GM21381 (cell line): ENCODE results near the gene KCNK15.

Experiments used
- ATAC-seq: cut with Tn5 transposase; IDR thresholded peaks from one replicate; pipeline ENCODE4 v1.9.1; 2021; ENCODE audit warnings: mild to moderate bottlenecking, moderate library complexity; ENCODE audit not compliant: unreplicated experiment

Gene KCNK15

DNA sequence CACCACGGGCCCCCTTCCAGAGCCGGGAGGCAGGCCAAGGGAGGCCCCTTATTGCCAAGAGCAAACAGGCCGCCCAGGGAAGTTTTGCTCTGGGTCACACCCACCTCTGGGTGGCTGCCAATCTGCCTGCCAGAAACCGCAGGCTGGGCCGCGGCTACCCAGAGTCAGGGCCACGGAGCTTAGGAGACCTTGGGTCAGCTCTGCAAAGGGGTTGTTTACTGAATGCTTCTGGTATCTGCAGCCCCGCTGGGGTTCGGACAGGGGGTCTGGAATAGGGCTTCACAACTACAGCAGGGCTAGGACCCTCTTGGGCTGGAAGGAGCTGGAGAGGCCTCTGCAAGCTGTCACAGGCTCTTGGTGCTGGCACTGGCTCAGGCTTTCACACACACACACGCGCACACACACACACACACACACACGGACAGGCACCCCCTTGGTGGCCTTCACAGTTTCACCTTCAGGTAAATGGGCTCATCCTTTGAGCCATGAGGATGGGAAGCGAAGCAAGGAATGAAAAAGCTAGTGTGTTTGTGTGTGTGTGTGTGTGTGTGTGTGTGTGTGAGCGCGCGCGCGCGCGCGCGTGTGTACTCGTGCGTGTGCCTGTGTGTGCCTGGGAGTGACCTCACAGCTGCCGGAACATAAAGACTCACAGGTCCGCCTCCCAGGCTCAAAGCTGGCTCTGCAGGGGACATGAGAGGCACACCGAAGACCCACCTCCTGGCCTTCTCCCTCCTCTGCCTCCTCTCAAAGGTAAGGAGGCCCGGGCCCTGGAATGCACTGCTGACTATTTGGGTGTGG is 30.8 kb upstream of the KCNK15 start, which contains the start of gene CCN5:
CCN5 (plus strand) TSS at position 669 of the 798 bp plus-strand sequence; CDS start at position 691, 22 bp downstream.
- no peak for ATAC-seq

DNA sequence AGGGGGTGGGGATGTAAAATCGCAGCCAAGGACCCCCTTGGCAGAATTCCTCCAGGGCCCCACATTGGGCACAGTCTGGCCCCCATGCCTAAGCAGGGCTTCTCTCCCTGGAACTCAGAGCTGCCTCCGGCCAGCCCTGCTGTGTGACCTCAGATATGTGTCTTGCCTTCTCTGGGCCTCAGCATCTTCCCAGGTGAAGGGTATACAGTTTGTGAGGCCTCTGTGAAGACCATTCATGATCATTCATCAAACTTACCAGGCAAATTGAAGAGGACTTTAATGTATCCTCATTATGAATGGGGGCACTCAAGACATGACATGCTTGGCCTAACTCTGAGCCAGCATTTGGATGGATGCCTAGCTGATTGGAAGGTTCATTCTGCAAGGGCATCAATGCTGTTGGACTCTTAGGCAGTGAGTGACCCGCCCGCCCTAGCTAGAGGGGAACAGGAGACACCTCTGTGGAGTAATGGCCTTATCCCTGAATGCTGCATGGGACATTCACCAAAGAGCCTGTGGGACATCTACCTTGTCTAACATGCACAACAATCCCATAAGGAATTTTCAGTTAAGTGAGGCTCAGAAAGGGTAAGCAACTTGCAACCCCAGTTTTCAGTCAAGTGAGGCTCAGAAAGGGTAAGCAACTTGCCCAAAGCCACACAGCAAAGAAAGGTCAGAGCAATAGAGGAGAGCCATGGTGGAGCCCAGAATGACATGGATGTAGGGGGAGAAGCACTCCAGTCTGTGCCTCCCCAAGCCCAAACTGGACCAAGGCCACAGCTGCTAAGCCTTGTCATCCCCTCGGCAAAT is 30.0 kb upstream of the KCNK15 start:
- no peak for ATAC-seq

DNA sequence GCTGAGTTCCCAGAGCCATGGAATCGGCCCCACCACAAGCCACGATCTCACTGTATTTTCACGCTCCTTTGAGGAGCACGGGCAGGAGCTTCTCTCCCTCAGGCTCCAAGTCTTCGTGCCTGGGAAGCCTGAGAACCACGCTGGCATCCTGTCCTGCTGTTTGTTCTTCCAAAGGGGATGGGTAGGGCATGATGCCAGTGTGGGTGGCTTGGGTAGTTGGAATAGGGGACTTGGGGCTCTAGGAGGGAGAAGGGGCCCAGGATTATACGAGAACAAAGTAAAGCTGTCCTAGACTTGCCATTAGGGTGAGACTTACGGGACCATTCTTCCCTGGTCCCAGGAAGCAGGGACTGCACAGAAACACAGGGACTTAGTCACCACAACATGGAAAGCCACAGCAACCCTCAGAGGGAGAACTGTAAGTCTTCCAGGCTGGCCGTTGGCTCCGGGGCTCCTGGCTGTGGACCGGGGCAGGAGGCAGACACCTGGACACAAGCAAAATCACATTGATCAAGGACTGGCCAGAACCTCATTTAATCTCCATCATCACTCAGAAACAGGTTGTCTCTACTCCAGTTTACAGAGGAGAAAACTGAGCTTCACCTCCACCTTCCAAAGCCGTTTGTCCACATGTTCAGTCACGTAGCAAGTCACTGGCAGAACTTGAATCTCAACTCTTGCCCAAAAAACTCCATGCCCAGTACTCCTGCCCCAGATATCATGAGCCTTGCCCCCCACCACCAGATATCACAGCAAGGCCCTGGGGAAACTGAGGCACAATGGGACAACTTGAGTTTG is 29.2 kb upstream of the KCNK15 start:
- no peak for ATAC-seq

DNA sequence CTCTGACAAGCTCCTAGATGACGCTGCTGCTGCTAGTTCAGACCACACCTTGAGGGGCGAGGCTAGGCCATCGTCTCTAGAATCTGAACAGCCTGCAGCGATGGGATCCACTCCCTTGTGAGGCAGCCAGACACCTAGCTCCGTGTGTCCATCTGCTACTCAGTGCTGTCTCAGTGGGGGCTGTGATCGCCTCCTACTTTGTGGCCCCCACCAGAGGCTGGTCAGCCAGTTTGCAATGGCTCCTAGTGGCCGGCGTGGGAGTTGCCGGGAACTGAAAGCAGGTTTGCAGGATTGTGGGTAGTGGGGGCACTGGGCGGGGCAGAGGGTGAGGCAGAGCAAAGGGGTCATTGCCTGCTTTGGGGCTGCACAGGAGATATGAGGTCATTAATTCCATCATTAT is 27.7 kb upstream of the KCNK15 start:
- no peak for ATAC-seq

DNA sequence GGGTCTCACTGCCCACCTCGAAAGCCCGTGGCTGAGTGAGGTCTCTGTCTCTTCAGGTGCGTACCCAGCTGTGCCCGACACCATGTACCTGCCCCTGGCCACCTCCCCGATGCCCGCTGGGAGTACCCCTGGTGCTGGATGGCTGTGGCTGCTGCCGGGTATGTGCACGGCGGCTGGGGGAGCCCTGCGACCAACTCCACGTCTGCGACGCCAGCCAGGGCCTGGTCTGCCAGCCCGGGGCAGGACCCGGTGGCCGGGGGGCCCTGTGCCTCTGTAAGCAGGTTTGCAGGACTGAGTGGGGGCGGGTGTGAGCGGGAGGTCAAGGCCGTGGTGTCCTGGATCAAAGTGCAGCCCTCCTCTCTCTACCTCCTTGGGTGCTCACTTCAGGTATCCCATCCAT is 25.8 kb upstream of the KCNK15 start:
- ATAC-seq: no peak

DNA sequence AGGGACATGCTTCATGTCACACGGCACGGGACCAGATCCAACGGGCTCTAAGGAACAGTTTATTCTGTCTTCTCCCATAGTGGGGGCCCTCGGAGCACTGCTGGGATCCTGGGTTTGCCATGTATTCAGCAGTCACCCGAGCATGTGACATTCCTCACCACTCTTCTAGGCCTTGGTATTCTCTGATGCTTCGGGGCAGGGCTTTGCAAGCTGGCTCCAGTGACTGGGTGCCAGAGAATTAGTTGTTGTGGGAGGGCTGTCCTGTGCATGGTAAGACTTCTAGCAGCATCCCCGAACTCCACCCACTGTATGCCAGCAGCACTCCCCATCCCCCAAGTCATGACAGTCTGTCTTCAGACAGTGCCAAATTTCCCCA is 25.1 kb upstream of the KCNK15 start:
- ATAC-seq: no peak

DNA sequence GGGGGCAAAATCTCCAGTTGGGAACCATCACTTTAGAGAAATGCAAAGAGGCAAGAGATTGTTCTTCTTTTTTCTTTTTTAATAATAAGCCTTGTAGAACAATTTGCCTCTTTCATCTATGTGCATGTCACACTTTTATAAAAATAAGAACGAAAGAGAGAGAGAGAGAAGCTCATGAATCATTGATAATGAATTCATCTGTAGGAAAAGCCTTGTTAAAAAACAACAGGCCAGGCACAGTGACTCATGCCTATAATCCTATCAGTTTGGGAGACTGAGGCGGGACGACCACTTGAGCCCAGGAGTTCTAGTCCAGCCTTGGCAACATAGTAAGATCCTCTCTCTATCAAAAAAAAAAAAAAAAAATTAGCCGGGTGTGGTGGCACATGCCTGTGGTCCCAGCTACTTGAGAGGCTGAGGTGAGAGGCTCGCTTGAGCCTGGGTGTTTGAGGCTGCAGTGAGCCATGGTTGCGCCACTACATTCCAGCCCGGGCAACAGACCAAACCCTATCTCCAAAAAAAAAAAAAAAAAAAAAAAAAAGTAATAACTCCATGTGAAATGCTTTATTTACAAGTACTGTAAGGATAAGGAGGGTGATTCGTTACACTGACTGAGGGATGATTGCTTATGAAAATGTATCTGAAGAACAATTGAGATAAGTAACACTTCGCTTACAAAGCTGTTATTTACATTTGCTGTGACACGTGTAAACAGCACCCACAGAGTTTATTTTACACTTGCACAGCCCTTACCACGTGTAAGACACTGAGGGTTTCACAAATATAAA is 24.5 kb upstream of the KCNK15 start:
- no peak for ATAC-seq

DNA sequence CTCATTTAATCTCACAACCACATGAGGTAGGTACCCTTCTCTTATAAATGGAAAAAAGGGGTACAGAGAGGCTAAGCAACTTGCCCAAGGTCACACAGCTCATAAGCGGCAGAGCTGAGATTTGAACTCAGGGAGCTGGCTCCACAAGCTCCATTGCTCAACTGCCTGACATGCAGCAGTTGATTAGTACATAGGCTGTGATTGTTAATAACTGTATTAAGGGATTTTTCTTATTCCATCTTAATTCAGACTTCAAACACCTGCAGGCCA is 23.9 kb upstream of the KCNK15 start:
- no peak for ATAC-seq

DNA sequence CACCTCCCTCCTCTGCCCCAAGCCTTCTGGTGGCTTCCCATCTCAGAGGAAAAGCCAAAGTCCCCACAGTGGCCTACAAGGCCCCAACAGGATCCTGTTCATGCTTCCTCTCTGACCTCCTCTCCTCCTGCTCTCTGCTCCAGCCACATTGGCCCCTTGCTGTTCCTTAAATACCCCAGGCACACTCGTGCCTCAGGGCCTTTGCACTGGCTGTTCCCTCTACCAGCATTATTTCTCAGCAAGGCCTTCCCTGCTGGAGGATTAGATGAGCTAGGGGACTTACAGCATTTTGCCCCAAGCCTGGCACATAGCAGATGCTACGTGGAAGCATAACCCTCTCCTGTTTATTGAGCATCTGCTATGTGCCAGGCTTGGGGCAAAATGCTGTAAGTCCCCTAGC is 22.7 kb upstream of the KCNK15 start:
- ATAC-seq: no peak

DNA sequence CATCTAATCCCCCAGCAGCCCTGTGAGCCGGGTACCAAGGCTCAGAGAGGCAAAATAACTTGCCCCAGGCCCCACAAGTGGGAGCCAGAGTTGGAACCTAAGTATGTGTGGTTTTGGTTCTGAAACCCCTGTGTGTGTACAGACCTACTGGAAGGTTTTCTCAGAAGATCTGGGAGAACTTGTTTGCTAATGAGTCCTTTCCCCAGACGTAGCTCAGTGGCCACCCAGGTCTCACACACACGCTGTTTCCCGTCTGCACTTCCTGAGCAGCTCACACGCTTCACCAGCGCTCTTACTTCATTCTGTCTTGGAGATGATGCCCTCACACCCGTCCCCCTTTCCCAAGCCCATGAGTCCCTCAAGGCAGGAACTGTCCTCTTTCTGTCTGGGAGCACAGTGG is 22.3 kb upstream of the KCNK15 start:
- ATAC-seq: no peak

DNA sequence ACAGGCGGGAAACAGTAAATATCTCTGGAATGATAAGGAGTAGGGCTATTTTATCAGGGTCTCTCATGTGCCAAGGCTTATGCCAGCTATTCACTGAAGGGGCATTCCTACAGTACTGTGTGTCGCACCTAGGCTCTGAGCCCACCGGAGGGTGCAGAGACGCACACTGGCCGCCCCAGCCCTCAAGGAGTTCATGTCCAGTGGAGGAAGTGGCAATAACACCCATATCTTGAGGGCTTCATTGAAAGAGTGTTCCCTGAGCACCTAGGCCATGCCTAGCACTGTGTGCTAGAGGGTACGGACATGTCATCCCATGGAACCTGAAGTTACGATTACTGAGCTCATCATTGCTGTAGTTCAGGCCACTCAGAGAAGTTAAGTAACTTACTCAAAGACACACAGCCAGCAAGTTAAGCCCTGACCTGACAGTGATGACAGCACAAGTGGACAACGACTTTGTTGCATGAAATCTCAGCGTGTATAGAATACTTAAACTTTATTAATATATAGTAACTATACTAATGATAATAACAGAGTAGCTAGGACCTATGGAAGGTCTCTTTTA is 21.8 kb upstream of the KCNK15 start:
- ATAC-seq: no peak

DNA sequence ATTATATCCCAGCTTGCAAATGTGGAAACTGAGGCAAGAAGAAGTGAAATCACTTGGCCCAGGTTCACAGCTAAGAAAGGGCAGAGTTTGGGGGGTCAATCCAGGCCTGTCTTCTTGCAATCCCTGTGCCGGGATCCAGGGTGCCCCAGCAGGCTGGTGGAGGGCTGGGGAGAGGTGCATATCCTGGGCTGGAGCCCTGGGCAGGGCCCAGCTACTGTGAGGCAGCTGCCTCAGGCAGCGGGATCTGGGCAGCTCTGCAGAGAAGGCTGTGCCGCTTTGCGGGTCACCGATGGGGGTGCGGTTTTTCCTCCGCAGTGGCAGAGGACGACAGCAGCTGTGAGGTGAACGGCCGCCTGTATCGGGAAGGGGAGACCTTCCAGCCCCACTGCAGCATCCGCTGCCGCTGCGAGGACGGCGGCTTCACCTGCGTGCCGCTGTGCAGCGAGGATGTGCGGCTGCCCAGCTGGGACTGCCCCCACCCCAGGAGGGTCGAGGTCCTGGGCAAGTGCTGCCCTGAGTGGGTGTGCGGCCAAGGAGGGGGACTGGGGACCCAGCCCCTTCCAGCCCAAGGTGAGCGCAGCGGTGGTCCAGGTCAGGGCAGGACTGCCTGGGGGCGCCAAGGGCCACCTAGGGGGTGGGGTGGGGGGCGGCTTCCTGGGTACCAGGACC is 21.1 kb upstream of the KCNK15 start:
- no peak for ATAC-seq

DNA sequence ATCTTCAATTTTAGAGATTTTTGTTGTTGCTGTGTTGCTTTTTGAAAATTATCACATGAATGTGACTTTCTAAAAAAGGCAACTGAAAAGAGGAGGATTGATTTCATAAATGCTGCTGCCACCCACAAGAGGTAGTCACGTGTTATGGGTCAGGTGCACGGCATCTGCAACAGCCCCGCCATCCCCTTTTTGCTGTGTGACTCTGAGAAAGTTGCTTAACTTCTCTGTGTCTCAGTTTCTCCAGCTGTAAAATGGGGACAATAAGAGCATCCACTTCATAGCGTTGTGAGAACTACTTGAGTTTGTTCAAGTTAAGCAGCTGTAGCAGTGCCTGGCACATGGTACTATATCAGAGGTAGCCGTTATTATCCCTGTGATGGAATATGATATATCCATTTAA is 19.8 kb upstream of the KCNK15 start:
- ATAC-seq: no peak

DNA sequence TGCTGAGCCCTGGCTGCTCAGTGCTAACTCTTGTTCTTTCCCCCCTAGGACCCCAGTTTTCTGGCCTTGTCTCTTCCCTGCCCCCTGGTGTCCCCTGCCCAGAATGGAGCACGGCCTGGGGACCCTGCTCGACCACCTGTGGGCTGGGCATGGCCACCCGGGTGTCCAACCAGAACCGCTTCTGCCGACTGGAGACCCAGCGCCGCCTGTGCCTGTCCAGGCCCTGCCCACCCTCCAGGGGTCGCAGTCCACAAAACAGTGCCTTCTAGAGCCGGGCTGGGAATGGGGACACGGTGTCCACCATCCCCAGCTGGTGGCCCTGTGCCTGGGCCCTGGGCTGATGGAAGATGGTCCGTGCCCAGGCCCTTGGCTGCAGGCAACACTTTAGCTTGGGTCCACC is 18.6 kb upstream of the KCNK15 start:
- ATAC-seq: no peak

DNA sequence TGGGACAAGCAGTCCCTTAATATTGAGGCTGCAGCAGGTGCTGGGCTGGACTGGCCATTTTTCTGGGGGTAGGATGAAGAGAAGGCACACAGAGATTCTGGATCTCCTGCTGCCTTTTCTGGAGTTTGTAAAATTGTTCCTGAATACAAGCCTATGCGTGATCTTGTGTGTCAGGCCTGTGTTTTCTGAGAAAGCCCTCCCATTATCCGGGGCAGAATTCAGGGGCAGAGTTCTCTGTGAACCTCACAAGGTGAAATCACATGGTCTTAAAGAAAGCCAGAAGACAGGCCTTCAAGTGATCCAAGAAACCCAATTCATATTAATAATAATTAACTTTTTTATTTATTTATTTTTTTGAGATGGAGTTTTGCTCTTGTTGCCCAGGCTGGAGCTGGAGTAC is 18.0 kb upstream of the KCNK15 start:
- ATAC-seq: no peak

DNA sequence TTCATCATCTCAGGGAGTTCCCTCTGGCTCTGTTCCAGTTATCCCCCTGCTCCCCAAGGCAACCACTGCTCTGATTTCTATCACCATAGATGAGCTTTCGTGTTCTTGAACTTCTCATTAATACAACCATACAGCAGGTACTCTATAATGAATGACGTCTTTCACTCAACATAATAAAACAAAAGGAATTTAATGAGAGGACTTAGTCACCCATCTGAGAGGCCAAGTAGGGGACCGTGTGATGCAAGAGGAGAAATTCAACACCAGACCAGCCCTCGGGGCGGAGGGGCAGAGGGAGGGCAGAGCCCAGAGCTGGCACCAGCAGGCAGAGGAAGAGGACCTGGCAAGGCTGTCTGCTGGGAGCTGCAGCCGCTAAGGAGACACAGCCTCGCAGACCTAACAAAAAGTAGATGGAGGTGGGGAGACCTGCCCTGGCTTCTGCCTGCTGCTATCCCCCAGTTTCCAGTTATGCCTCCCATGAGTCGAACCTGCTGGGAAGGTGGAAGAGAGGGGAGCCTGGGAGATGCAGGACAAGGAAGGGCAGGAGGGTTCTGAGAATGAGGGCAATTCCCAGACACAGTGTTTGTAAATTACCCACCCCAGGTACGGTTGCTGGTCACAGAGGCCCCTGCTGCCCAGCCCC is 16.7 kb upstream of the KCNK15 start:
- no peak for ATAC-seq

DNA sequence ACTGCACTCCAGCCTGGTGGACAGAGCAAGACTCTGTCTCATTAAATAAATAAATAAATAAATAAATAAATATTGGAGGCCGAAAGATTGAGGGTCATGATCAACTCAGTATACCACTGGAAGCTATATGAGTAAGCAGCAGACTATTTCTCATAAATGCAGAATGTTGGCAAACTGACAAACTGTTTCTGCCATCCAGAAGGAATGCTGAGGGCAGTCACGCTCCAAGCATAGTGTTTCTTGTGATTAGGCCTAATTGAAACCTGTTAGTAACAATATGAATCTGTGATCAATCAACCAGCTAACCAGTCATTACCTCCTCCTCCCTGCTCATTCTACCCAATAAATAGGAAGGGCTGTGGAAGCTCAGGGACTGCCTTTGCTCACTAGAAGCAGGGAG is 15.2 kb upstream of the KCNK15 start:
- no peak for ATAC-seq

DNA sequence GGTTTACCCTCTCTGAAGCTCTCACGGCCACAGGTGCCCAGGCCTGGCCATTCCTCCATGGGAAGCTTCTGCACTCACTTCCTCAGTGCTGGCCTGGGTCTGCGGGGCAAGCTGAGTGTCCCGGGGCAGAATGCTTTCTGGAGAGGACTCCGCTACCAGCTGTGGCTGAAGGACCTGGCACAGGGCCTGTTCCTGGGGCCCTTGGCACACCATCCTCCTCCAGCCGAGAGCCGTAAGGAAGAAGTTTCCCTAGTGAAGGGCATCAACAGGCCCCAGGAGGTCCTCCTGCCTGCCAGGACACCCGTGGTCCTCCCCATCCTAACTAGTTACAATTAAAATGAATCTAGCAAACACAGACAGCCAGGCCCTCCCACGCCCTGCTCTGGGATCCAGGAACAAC is 14.0 kb upstream of the KCNK15 start:
- ATAC-seq: no peak

DNA sequence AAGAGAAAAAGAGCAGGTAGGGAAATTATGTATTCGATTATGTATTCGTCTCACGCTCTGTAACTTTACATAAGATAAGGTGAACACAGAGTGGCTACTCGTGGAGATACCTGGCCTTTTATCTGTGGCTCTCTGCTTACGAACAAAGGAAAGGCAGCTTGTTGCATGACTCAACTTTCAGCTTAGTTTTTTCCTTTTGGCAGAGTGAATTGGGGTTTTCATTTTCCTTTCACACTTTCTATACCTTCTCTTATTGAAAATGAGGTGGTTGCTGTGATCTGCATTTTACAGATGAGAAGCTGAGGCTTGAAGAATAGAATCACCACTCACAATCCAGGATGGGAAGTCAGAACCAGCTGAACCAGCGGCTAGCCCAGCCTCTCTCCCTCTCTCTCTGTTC is 13.3 kb upstream of the KCNK15 start:
- ATAC-seq: no peak
